Naive thymus-derived CD4-positive, alpha-beta T cell (primary cell): ENCODE data around the gene PDE4D. TPM values are rescaled to one million over a fixed set of nuclear protein-coding genes. Genes with fewer than 3 reads are reported as not detected.
"Not testable (repeated sequence)": the region's sequence is repeated elsewhere in the genome, so short reads cannot be mapped to it uniquely, and the experiment has no call there.

ENCODE experiments used
- ATAC-seq: fragments of 150-1000 bp; cut with Tn5 transposase; 2 replicates; pipeline ENCODE4 v1.10.0; 2021; ENCODE audit warnings: mild to moderate bottlenecking, moderate library complexity
- CTCF ChIA-PET: fragments of 350-600 bp; sonication (Branson Sonifier 250); formaldehyde crosslinking; loops from one replicate; lab custom pipeline; 2021; ENCODE audit warnings: antibody characterized with exemption; lab: Charles Lee
- POLR2A ChIA-PET: fragments of 350-600 bp; sonication (Branson Sonifier 250); formaldehyde crosslinking; loops from one replicate; lab custom pipeline; 2021; ENCODE audit warnings: antibody characterized with exemption, inconsistent platforms; lab: Charles Lee
- DNase-seq, 9 donors: peaks; one replicate each; pipeline versions ENCODE4 v3.0.0 to v3.0.0-alpha.2; 2020 to 2022; ENCODE audit warnings: mixed read lengths in 1 of 9
- H3K27ac ChIP-seq: one replicate; pipeline ENCODE4 v1.7.0; 2013; ENCODE audit warnings: mild to moderate bottlenecking, low read depth, low read length, moderate library complexity
- H3K27me3 ChIP-seq, 2 donors: one replicate each; pipeline ENCODE4 v1.7.0; 2013; ENCODE audit warnings: low read length in 2 of 2, mild to moderate bottlenecking in 2 of 2, moderate library complexity in 2 of 2; ENCODE audit not compliant: control insufficient read depth in 2 of 2, insufficient read depth in 2 of 2
- H3K36me3 ChIP-seq, 3 experiments: 1 replicate in 2 of 3; 2 replicates in 1 of 3; pipeline ENCODE4 v1.7.0; 2013; ENCODE audit warnings: low read length in 3 of 3, mild to moderate bottlenecking in 3 of 3, moderate library complexity in 1 of 3; ENCODE audit not compliant: insufficient read depth in 3 of 3, control insufficient read depth in 2 of 3
- H3K4me1 ChIP-seq, 2 donors: one replicate each; pipeline ENCODE4 v1.7.0; 2013; ENCODE audit warnings: low read length in 2 of 2, mild to moderate bottlenecking in 2 of 2, moderate library complexity in 1 of 2; ENCODE audit not compliant: control insufficient read depth in 2 of 2, insufficient read depth in 2 of 2
- H3K4me3 ChIP-seq: 2 replicates; pipeline ENCODE4 v1.7.0; 2013; ENCODE audit warnings: mild to moderate bottlenecking, low read length
- H3K9me3 ChIP-seq, 3 experiments: 1 replicate in 2 of 3; 2 replicates in 1 of 3; pipeline ENCODE4 v1.7.0; 2013; ENCODE audit warnings: low read length in 3 of 3; ENCODE audit not compliant: control insufficient read depth in 2 of 3
- H3K27ac Mint-ChIP-seq, 9 donors: one replicate each; pipeline ENCODE4 v1.8.0; 2020 to 2022; ENCODE audit warnings: mixed read lengths in 9 of 9, mild to moderate bottlenecking in 8 of 9, moderate library complexity in 5 of 9, inconsistent platforms in 2 of 9
- H3K27me3 Mint-ChIP-seq, 5 donors: one replicate each; pipeline ENCODE4 v1.8.0; 2021 to 2022; ENCODE audit warnings: mixed read lengths in 5 of 5, mild to moderate bottlenecking in 1 of 5
- H3K36me3 Mint-ChIP-seq, 5 donors: one replicate each; pipeline ENCODE4 v1.8.0; 2020 to 2022; ENCODE audit warnings: mixed read lengths in 5 of 5, mild to moderate bottlenecking in 3 of 5, inconsistent platforms in 1 of 5
- H3K4me1 Mint-ChIP-seq, 7 donors: one replicate each; pipeline ENCODE4 v1.8.0; 2020 to 2022; ENCODE audit warnings: mixed read lengths in 7 of 7, mild to moderate bottlenecking in 3 of 7, inconsistent platforms in 1 of 7
- H3K4me3 Mint-ChIP-seq, 10 donors: one replicate each; pipeline ENCODE4 v1.8.0; 2020 to 2022; ENCODE audit warnings: mild to moderate bottlenecking in 10 of 10, mixed read lengths in 10 of 10, moderate library complexity in 6 of 10, inconsistent platforms in 2 of 10
- H3K9me3 Mint-ChIP-seq, 11 donors: one replicate each; pipeline ENCODE4 v1.8.0; 2020 to 2022; ENCODE audit warnings: mixed read lengths in 11 of 11, mild to moderate bottlenecking in 4 of 11, inconsistent platforms in 1 of 11, moderate library complexity in 1 of 11
- intact Hi-C, 2 donors: fragments of 100-400 bp; cut with micrococcal nuclease; formaldehyde crosslinking; loops; one replicate each; pipeline ENCODE4 v1.15.1; 2023
- polyA plus RNA-seq, 2 donors: library from polyadenylated mRNA; unstranded; fragments of 300-500 nt; fragmentation: Illumina TruSeq; gene quantifications; one replicate each; pipeline ENCODE4 v1.2.3, GENCODE V29; 2021
- total RNA-seq, 6 experiments: library from RNA in 5 of 6; stranded (reverse) in 5 of 6; gene quantifications; 1 replicate in 5 of 6; 2 replicates in 1 of 6; pipeline ENCODE4 v1.2.3 and lab custom pipeline; 2021 to 2026

Gene PDE4D
- total and polyA plus RNA-seq, 7 experiments from 2014 or later: 4.9 to 102 (median 38.8) TPM

- H3K27me3 ChIP-seq: no peaks in the 10 kb centered on the region
- intact Hi-C loops: no loop called here
- H3K27ac Mint-ChIP-seq: no peak overlapping the region
- no peaks in the 10 kb centered on the region for H3K36me3 Mint-ChIP-seq
- POLR2A ChIA-PET: no interaction called here
- no peak overlapping the region for H3K4me3 Mint-ChIP-seq
- CTCF ChIA-PET: no interaction called here
- no peak for ATAC-seq
- no peak overlapping the region for H3K4me3 ChIP-seq
- DNase-seq: no peak
- no peaks in the 10 kb centered on the region for H3K9me3 ChIP-seq
- no peaks in the 10 kb centered on the region for H3K4me1 ChIP-seq
- peaks cover 0 to 18% (median 2%) of the 10 kb centered on the region in 5 donors for H3K27me3 Mint-ChIP-seq
- peaks cover 0 to 7% (median 0%) of the 10 kb centered on the region in 11 donors for H3K9me3 Mint-ChIP-seq
- H3K36me3 ChIP-seq: no peaks in the 10 kb centered on the region
- no peaks in the 10 kb centered on the region for H3K4me1 Mint-ChIP-seq
- H3K27ac ChIP-seq: no peak overlapping the region
These were observed 428.6 kb downstream of the PDE4D start for GRCh38 chr5:59464969-59465368.

GRCh38 chr5:59463618-59464166 lies 429.8 kb downstream of the PDE4D start:
- H3K9me3 Mint-ChIP-seq, H3K27ac ChIP-seq, CTCF ChIA-PET, H3K27ac Mint-ChIP-seq, H3K4me1 Mint-ChIP-seq, H3K36me3 ChIP-seq, H3K4me1 ChIP-seq, H3K4me3 Mint-ChIP-seq, H3K27me3 ChIP-seq, POLR2A ChIA-PET, DNase-seq, H3K9me3 ChIP-seq, H3K4me3 ChIP-seq, intact Hi-C loops, H3K36me3 Mint-ChIP-seq, ATAC-seq: not testable (repeated sequence)
- H3K27me3 Mint-ChIP-seq: peaks cover 0 to 18% (median 0%) of the 10 kb centered on the region in 5 donors

GRCh38 chr5:59462956-59463355 lies 430.6 kb downstream of the PDE4D start:
- H3K4me1 ChIP-seq: no peaks in the 10 kb centered on the region
- Mint-ChIP-seq H3K4me1 (no peaks in the 10 kb centered on the region), H3K27me3 (peaks cover 0 to 18% (median 2%) of the 10 kb centered on the region in 5 donors), H3K9me3 (peaks cover 0 to 7% (median 0%) of the 10 kb centered on the region in 11 donors), H3K4me3 (no peak overlapping the region), H3K27ac (no peak overlapping the region), H3K36me3 (no peaks in the 10 kb centered on the region)
- H3K27me3 ChIP-seq: no peaks in the 10 kb centered on the region
- no peak for DNase-seq
- no peak overlapping the region for H3K27ac ChIP-seq
- H3K9me3 ChIP-seq: no peaks in the 10 kb centered on the region
- no peaks in the 10 kb centered on the region for H3K36me3 ChIP-seq
- ChIA-PET CTCF (no interaction called here), POLR2A (no interaction called here)
- intact Hi-C loops: no loop called here
- no peak overlapping the region for H3K4me3 ChIP-seq
- ATAC-seq: no peak

GRCh38 chr5:59460368-59461153 lies 433.0 kb downstream of the PDE4D start:
- ATAC-seq: no peak
- no peak for DNase-seq
- intact Hi-C loops: no loop called here
- H3K27me3 Mint-ChIP-seq: peaks cover 3 to 21% (median 3%) of the 10 kb centered on the region in 5 donors
- Histone ChIP-seq H3K4me3 (no peak overlapping the region), H3K9me3 (no peaks in the 10 kb centered on the region), H3K4me1 (no peaks in the 10 kb centered on the region), H3K36me3 (no peaks in the 10 kb centered on the region), H3K27ac (no peak overlapping the region), H3K27me3 (no peaks in the 10 kb centered on the region)
- no peak overlapping the region for H3K27ac Mint-ChIP-seq
- ChIA-PET POLR2A (no interaction called here), CTCF (no interaction called here)
- H3K9me3 Mint-ChIP-seq: peaks cover 0 to 9% (median 0%) of the 10 kb centered on the region in 11 donors
- no peaks in the 10 kb centered on the region for H3K4me1 Mint-ChIP-seq
- no peaks in the 10 kb centered on the region for H3K36me3 Mint-ChIP-seq
- no peak overlapping the region for H3K4me3 Mint-ChIP-seq

- no peaks in the 10 kb centered on the region for H3K4me1 Mint-ChIP-seq
- POLR2A ChIA-PET: no interaction called here
- H3K9me3 Mint-ChIP-seq: peaks cover 0 to 16% (median 0%) of the 10 kb centered on the region in 11 donors
- DNase-seq: no peak
- H3K27me3 Mint-ChIP-seq: peaks cover 3 to 15% (median 3%) of the 10 kb centered on the region in 5 donors
- no peaks in the 10 kb centered on the region for H3K9me3 ChIP-seq
- H3K4me3 ChIP-seq: no peak overlapping the region
- H3K27ac ChIP-seq: no peak overlapping the region
- no peak overlapping the region for H3K27ac Mint-ChIP-seq
- no peak overlapping the region for H3K4me3 Mint-ChIP-seq
- H3K27me3 ChIP-seq: no peaks in the 10 kb centered on the region
- no peak for ATAC-seq
- H3K36me3 Mint-ChIP-seq: no peaks in the 10 kb centered on the region
- no peaks in the 10 kb centered on the region for H3K36me3 ChIP-seq
- CTCF ChIA-PET: no interaction called here
- intact Hi-C loops: no loop called here
- no peaks in the 10 kb centered on the region for H3K4me1 ChIP-seq
These were observed 434.4 kb downstream of the PDE4D start for GRCh38 chr5:59458966-59459729.

GRCh38 chr5:59458321-59458720 lies 435.2 kb downstream of the PDE4D start:
- Mint-ChIP-seq H3K4me3 (no peak overlapping the region), H3K9me3 (peaks cover 0 to 16% (median 0%) of the 10 kb centered on the region in 11 donors), H3K36me3 (no peaks in the 10 kb centered on the region), H3K27ac (no peak overlapping the region), H3K27me3 (peaks cover 3 to 15% (median 3%) of the 10 kb centered on the region in 5 donors), H3K4me1 (no peaks in the 10 kb centered on the region)
- DNase-seq: no peak
- no peak overlapping the region for H3K27ac ChIP-seq
- H3K4me3 ChIP-seq: no peak overlapping the region
- H3K36me3 ChIP-seq: no peaks in the 10 kb centered on the region
- H3K4me1 ChIP-seq: no peaks in the 10 kb centered on the region
- intact Hi-C loops: no loop called here
- ChIA-PET CTCF (no interaction called here), POLR2A (no interaction called here)
- H3K9me3 ChIP-seq: no peaks in the 10 kb centered on the region
- no peak for ATAC-seq
- H3K27me3 ChIP-seq: no peaks in the 10 kb centered on the region
